Peyer's patch (tissue), 4 donors: ENCODE results near the gene ASPHD1. TPM values are rescaled to one million over a fixed set of nuclear protein-coding genes. Genes with fewer than 3 reads are reported as not detected.
"Not testable (repeated sequence)": the region's sequence is repeated elsewhere in the genome, so short reads cannot be mapped to it uniquely, and the experiment has no call there.

Experiments used
- DNase-seq, 3 donors: peaks; one replicate each; pipeline ENCODE4 v3.0.0-alpha.2; 2017 to 2019
- H3K27ac ChIP-seq, 4 donors: fragments of 200-600 bp; sonication (generic); one replicate each; pipeline ENCODE4 v1.5.1; 2016 to 2019
- H3K27me3 ChIP-seq, 2 donors: fragments of 200-600 bp; sonication (generic); one replicate each; pipeline ENCODE4 v1.5.1; 2019
- H3K36me3 ChIP-seq, 3 donors: fragments of 200-600 bp; sonication (generic); one replicate each; pipeline ENCODE4 v1.5.1; 2016 to 2019
- H3K4me1 ChIP-seq, 4 donors: fragments of 200-600 bp; sonication (generic); one replicate each; pipeline ENCODE4 v1.5.1; 2016 to 2019
- H3K4me3 ChIP-seq, 4 donors: fragments of 200-600 bp; sonication (generic); 1 replicate in 3 of 4; 2 replicates in 1 of 4; pipeline ENCODE4 v1.5.1; 2016 to 2019; ENCODE audit warnings: mild to moderate bottlenecking in 1 of 4
- H3K9me3 ChIP-seq, 4 donors: fragments of 200-600 bp; sonication (generic); one replicate each; pipeline ENCODE4 v1.5.1; 2016 to 2019; ENCODE audit warnings: mild to moderate bottlenecking in 1 of 4
- POLR2A ChIP-seq, 2 donors: fragments of 450-650 bp; IDR thresholded peaks; one replicate each; pipeline ENCODE4 v1.5.1; 2017; ENCODE audit warnings: antibody characterized with exemption in 2 of 2, mild to moderate bottlenecking in 2 of 2, moderate library complexity in 2 of 2
- total RNA-seq, 4 donors: library from RNA; depleted of rRNA; stranded (reverse); fragments of >200 nt; gene quantifications; one replicate each; pipeline ENCODE4 v1.1.0, GENCODE V29; 2016
- TF ChIP-seq, protein P1 (sequence below), 6 experiments: fragments of 450-650 bp in 4 of 6; fragments of 200-600 bp in 2 of 6; sonication (generic) in 1 of 6; IDR thresholded peaks; one replicate each; pipeline ENCODE4 v1.5.1; 2017 to 2019; ENCODE audit warnings: antibody characterized with exemption in 6 of 6, mild to moderate bottlenecking in 3 of 6, moderate library complexity in 1 of 6

Gene ASPHD1
- total RNA-seq, 4 donors from 2014 or later, result 0.53 TPM; not detected in 3

DNA sequence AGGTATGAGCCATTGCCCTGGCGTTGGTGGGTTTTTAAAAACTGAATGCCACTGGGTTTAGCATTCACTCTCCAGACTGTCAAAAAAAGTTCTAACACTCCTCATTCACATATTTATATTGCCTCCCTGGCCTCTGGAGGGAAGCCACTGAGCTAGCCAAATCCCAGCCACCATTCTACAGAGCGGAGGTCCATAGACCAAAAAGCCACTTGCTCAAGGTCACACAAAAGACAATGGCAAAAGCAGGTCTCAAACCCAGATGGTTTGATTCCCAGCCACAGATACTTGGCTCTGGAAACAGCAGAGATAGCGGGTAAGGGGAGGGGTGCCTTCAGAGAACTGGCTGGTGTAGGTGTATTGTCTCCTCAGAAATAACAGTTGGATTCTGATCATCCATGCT, 19.2 kb upstream of the ASPHD1 start:
- Histone ChIP-seq H3K27ac (no peak overlapping the region), H3K4me3 (no peak overlapping the region), H3K27me3 (peaks cover 0 to 9% of the 10 kb centered on the region in 2 donors), H3K4me1 (peaks cover 0 to 5% (median 2%) of the 10 kb centered on the region in 4 donors), H3K36me3 (no peaks in the 10 kb centered on the region), H3K9me3 (no peaks in the 10 kb centered on the region)
- DNase-seq, result no peak
- no peak for TF ChIP-seq POLR2A (IDR thresholded peaks at IDR 0.05)
- TF ChIP-seq, protein P1, sequence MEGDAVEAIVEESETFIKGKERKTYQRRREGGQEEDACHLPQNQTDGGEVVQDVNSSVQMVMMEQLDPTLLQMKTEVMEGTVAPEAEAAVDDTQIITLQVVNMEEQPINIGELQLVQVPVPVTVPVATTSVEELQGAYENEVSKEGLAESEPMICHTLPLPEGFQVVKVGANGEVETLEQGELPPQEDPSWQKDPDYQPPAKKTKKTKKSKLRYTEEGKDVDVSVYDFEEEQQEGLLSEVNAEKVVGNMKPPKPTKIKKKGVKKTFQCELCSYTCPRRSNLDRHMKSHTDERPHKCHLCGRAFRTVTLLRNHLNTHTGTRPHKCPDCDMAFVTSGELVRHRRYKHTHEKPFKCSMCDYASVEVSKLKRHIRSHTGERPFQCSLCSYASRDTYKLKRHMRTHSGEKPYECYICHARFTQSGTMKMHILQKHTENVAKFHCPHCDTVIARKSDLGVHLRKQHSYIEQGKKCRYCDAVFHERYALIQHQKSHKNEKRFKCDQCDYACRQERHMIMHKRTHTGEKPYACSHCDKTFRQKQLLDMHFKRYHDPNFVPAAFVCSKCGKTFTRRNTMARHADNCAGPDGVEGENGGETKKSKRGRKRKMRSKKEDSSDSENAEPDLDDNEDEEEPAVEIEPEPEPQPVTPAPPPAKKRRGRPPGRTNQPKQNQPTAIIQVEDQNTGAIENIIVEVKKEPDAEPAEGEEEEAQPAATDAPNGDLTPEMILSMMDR (IDR thresholded peaks at IDR 0.05), result no peak

DNA sequence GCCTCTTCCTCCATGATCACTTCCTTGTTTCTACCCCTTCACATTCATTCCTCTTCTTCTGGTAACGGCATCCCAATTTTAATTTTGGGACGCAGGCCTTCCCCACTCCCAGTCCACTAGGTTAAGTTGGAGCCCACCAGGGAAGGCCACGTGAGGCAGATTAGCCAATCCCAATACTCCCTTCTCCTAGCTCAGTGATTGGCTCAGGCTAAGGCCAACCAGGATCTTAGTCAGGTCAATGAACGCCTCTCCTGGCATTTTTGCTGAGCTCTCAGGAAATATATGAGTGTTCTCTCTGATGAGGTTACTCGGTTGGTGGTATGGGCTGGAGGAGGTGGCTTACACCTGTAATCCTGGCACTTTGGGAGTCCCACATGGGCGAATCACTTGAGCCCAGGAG, 16.3 kb upstream of the ASPHD1 start:
- no peak overlapping the region for H3K27ac ChIP-seq
- H3K36me3 ChIP-seq, result no peaks in the 10 kb centered on the region
- no peaks in the 10 kb centered on the region for H3K27me3 ChIP-seq
- H3K4me1 ChIP-seq, result no peaks in the 10 kb centered on the region
- no peaks in the 10 kb centered on the region for H3K9me3 ChIP-seq
- TF ChIP-seq, protein P1 (IDR thresholded peaks at IDR 0.05), result no peak
- no peak for TF ChIP-seq POLR2A (IDR thresholded peaks at IDR 0.05)
- no peak for DNase-seq
- no peak overlapping the region for H3K4me3 ChIP-seq

DNA sequence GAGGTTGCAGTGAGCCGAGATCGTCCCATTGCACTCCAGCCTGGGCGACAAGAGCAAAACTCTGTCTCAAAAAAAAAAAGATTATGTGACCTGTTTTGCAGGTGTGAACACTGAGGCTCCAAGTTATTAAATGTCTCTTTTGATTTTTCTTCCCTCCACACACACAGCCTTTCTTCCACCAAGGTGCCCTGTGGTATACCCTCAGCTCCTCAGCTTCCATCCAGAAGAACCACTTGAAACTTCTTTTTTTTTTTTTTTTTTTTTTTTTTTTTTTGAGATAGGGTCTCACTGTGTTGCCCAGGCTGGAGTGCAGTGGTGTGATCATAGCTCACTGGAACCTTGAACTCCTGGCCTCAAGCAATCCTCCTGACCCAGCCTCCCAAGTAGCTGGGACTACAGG, 10.9 kb upstream of the ASPHD1 start:
- H3K4me3 ChIP-seq, DNase-seq: not testable (repeated sequence)
- peaks cover 0 to 15% (median 0%) of the 10 kb centered on the region in 4 donors for H3K4me1 ChIP-seq

DNA sequence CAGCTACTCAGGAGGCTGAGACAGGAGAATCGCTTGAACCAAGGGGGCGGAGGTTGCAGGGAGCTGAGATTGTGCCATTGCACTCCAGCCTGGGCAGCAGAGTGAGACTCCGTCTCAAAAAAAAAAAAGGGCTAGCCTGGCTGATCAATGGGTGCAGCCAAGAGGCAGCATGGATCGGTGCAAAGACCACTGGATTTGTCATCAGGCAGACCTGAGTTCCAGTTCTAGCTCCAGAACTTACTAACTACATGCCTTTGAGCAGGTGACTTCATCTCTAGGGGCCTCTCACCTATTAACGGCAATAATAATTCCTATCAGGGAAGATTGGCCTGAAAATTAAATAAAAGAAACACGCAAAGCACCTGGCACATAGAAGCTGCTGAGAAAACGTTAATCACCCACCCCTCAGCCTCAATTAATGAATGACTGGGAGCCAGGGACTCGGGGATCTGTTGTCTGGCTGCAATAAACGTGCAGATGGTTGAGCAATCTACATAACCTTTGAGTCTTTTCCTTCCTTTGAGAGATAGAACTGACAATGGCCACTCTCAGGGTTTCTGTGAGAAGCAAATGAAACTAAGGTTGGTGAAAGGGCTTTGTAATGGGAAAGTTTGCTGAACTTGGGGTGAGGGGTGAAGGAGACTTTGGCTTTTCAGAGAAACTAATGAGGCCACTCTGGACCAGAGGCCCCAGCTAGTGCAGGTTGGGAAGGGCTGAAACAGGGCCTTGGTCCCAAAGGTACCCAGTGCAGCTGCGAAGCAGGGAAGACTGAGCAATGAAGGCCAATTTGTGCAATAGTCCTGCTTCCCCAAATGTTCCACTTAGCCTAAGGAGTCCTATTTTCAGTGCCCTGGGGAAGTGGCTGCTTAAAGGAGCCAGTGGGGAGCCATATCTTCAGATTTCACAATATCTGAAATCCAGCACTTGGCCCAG, 8.5 kb upstream of the ASPHD1 start:
- no peak overlapping the region for H3K4me3 ChIP-seq
- H3K27ac ChIP-seq, result peak overlapping the region in 2 of 4 donors; percentile 63 to 83
- no peaks in the 10 kb centered on the region for H3K9me3 ChIP-seq
- no peaks in the 10 kb centered on the region for H3K36me3 ChIP-seq
- no peak for DNase-seq
- TF ChIP-seq POLR2A (IDR thresholded peaks at IDR 0.05), result no peak
- TF ChIP-seq, protein P1 (IDR thresholded peaks at IDR 0.05), result no peak
- H3K4me1 ChIP-seq, result peaks cover 0 to 15% (median 0%) of the 10 kb centered on the region in 4 donors
- no peaks in the 10 kb centered on the region for H3K27me3 ChIP-seq

More for the DNA sequence above, 10.9 kb upstream of the ASPHD1 start:
- not testable (repeated sequence) for H3K27ac ChIP-seq, H3K9me3 ChIP-seq, H3K27me3 ChIP-seq, H3K36me3 ChIP-seq

DNA sequence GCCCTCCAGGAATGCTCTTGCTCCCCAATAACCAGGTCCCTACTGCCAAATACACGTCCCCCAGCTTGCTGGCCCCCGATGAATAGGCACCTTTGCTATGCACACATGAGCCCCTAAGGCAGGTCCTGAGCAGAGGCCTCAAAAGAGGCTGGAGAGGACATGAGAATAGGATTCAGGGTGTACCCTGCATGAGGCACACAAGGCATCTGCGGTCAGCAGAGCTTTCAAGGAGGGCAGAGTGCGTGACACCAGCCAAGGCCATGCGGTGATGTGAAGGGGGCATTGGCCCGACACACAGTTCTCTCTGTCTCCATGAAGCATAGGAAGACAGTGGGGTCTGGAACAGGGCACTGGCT, 7.9 kb upstream of the ASPHD1 start:
- no peak for DNase-seq
- Histone ChIP-seq H3K36me3 (no peaks in the 10 kb centered on the region), H3K4me3 (no peak overlapping the region), H3K9me3 (no peaks in the 10 kb centered on the region), H3K27me3 (no peaks in the 10 kb centered on the region), H3K4me1 (peaks cover 0 to 15% (median 0%) of the 10 kb centered on the region in 4 donors), H3K27ac (peak overlapping the region in 1 of 4 donors; percentile 83)
- TF ChIP-seq POLR2A (IDR thresholded peaks at IDR 0.05), result no peak
- TF ChIP-seq, protein P1 (IDR thresholded peaks at IDR 0.05), result no peak

DNA sequence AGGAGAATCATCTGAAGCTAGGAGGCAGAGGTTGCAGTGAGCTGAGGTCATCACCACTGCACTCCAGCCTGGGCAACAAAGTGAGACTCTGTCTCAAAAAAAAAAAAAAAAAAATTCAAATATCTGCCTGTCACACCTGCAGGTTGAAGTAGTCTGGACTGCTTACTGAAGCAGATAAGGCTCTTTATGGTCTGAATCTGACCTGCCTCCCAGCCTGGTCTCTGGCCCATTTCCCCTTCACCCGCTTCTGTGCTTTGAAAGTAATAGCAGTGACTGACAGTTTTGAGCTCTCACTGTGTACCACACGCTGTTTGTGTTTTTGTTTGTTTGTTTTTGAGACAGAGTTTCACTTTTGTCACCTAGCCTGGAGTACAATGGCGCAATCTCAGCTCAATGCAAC, 6.7 kb upstream of the ASPHD1 start:
- H3K36me3 ChIP-seq, result no peaks in the 10 kb centered on the region
- H3K27ac ChIP-seq, result no peak overlapping the region
- TF ChIP-seq, protein P1 (IDR thresholded peaks at IDR 0.05), result no peak
- no peak for TF ChIP-seq POLR2A (IDR thresholded peaks at IDR 0.05)
- no peaks in the 10 kb centered on the region for H3K27me3 ChIP-seq
- no peak overlapping the region for H3K4me3 ChIP-seq
- no peaks in the 10 kb centered on the region for H3K9me3 ChIP-seq
- DNase-seq, result no peak
- peaks cover 0 to 15% (median 0%) of the 10 kb centered on the region in 4 donors for H3K4me1 ChIP-seq
